SHP77 treated with DMSO at 0.1 percent for 48 hours (cell line): ENCODE data around the gene IRF2BP1.
"Not testable (repeated sequence)": the region's sequence is repeated elsewhere in the genome, so short reads cannot be mapped to it uniquely, and the experiment has no call there.

Experiments used
- DNase-seq: peaks from one replicate; lab custom pipeline; 2025; lab: John Stamatoyannopoulos, UW

The IRF2BP1 gene

DNA sequence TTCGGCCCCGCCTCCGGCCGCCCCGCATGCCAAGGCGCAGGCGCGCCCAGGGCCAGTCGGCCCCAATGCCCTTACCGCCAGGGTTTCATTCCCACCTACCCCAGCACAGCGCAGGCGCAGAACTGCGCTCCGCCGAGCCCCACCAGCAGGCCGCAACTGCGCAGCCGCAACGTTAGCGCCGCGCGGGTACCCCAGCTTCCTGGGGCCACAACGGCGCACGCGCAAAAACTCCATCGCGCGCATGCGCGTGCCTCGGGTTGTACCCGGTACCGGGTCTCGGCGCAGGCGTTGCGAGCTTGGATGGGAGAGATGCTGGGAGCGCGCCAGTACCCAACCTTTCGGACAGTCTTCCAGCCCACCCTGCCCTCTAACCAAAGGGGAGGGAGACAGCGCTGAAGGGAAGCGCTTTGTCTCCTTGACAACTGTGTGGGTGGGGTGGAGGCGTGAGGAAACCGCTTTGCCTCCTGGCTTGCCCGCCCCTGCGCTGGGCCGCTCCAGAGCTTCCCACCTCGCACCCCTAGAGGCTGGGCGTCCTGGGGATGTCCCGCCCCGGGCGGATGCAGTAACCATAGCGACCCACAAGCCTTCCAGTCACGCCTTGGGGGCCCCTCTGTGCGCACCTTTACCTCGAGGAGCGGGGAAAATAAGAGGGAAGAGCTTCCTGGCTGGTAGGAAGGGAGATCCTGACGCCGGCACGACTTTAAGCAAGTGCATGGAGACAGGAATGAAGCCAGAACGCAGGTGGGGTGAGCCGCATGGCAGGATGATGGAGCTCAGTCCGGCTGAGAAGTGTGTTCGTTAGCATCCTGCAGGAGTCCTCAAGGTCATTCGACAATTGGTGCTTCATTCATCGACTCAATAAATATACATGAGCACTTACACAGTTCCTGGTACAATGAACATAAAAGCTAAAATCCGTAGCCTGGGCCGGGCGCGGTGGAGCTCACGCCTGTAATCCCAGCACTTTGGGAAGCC lies 17.0 kb upstream of the IRF2BP1 start:
- peak; percentile 91 for DNase-seq

- DNase-seq: no peak
Observed at GRCh38 chr19:45901912-45902650, 16.1 kb upstream of the IRF2BP1 start, which contains the start of gene MYPOP. Gene MYPOP, minus strand, starts transcription at chr19:45902613. Its CDS starts 840 bp downstream, at chr19:45901773.

- DNase-seq: no peak
Observed at GRCh38 chr19:45901432-45901911, 15.5 kb upstream of the IRF2BP1 start.

DNA sequence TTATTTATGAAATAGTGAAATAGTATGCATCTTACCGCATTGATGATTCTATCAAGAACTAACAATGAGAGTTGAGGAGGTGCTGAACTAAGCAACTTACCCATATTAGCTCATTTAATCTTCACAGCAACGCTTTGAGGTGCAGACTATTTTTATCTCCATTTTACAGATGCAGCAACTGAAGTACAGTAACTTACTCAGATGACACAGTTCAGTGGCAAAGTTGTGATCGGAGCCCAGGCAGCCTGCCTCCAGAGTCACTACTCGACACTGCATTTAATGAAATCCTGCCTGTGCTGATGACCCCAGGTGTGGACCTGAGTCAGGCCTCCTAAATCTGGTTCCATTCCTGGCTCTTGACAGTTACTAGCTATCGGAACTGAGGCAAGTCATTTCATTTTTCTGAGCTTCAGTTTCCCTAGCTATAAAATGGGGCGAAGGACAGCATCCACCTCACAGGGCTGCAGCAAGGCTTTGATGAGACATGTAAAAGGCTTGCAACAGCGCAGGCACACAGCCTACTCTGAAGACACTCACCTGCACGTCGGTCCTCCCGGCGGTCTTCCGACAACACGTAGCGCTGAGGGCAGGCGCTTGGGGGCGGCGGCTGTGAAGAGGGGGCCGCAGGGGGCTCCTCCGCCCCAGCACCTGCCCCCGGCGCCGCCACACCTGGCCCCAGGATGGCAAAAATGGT lies 14.9 kb upstream of the IRF2BP1 start:
- no peak for DNase-seq

GRCh38 chr19:45899919-45900589 lies 14.1 kb upstream of the IRF2BP1 start:
- no peak for DNase-seq

DNA sequence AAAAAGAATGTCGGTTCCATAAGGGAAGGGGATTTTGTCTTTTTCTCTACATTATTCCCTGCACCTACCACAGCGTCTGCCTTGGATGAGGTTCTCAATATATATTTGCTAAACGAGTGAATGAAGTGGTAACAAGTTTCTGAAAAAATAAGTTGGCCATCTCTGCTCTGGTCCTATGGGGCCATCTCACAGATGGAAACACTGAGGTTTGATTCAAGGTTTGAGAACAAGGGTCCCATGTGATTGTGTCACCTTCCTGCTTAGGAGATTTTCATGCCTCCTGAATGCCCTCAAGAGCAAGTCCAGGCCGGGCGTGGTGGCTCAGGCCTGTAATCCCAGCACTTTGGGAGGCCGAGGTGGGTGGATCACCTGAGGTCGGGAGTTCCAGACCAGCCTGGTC lies 13.3 kb upstream of the IRF2BP1 start:
- DNase-seq: no peak

DNA sequence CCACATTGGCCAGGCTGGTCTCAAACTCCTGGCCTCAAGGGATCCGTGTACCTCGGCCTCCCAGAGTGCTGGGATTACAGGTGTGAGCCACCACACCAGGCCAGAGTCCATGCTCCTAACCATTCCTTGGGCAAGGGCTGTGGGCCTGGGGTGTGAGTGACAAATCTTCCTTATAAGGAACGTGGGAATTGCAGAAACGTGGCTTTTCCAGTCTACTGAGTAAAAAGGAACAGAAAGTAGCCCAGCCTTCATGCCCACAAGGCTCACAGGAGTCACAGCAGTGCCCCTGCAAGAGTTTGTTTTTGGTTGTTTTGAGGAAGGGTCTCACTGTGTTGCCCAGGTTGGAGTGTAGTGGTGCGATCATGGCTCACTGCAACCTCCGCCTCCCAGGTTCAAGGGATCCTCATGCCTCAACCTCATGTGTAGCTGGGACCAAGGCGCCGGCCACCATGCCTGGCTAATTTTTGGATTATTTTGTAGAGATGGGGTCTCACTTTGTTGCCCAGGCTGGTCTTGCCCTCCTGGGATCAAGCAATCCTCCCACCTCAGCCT lies 11.4 kb upstream of the IRF2BP1 start:
- DNase-seq: no peak

GRCh38 chr19:45895983-45896599 lies 10.2 kb upstream of the IRF2BP1 start:
- DNase-seq: not testable (repeated sequence)

GRCh38 chr19:45895519-45895972 lies 9.6 kb upstream of the IRF2BP1 start:
- DNase-seq: no peak

DNA sequence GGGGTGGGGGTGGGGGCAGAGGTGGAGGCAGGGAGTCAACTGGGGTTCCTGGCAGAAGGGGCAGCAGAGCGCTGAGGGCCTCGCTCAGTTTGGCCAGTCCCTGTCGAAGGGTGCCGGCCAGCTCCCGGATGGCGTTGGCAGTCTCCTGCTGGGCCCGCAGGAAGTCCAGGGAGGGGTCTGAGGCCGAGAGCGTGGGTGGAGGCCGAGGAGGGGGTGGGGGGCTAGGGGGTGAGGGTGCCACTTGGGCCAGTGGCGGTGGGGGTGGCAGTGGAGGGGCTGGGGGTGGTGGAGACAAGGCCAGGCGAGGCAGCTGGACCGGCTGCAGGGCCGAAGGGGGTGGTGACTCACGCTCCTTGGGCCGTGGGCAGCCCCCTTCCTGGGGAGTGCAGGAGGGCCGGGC lies 4.9 kb upstream of the IRF2BP1 start:
- DNase-seq: no peak

- DNase-seq: no peak
Observed at GRCh38 chr19:45889210-45889885, 3.4 kb upstream of the IRF2BP1 start.

GRCh38 chr19:45887200-45887710 lies 1.3 kb upstream of the IRF2BP1 start:
- DNase-seq: no peak

DNA sequence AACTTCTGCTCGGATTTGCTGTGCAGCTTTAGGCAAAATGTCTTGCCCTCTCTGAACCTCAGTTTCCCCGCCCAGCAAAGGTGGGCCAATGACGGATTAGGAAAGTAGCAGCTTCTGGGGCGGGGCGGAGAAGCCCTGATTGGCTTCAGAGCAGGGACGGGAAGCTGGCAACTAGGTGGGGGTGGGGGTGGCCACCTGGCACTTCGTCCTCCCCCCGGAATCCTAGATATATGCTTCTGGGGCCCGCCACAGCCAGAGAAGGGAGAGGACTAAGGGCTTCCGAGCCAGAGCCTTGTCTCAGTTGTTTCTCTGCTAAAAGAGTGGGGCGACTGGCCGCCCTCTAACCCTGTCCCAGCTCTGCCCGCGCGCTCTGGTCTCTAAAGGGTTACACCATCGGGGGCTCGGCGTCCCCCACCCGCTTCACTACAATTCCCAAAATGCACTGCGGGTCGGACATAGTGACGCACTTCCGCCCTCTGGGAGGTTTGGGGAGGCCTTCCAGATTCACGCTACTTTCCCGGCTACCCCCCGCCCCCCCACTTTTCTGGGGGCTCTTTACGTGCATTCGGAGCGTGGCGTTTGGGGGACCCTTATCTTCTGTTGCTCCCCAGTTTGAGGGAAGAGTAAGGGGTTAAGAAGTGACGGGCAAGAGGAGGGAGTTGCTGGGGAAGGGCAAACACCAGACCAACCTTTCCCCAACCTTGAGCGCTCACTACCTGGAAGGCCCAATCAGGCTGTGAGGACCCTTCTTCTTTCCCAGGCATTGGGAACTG lies 672 bp upstream of the IRF2BP1 start:
- peak; percentile 88 for DNase-seq

GRCh38 chr19:45884682-45885555 lies 1.0 kb downstream of the IRF2BP1 start:
- DNase-seq: no peak

GRCh38 chr19:45883881-45884681 lies 1.9 kb downstream of the IRF2BP1 start:
- DNase-seq: no peak

GRCh38 chr19:45883586-45883880 lies 2.4 kb downstream of the IRF2BP1 start:
- DNase-seq: no peak
